GM06990 (cell line): ENCODE results near the gene NFATC2.

Experiments used
- DNase-seq: peaks from one replicate; pipeline ENCODE4 v3.0.0-alpha.2; 2011; ENCODE audit not compliant: insufficient read length; ENCODE audit errors: extremely low read depth
- H3K27me3 ChIP-seq: replicated peaks from 2 replicates; pipeline ENCODE4 v1.6.0; 2011; ENCODE audit warnings: low read length; ENCODE audit not compliant: control insufficient read depth, insufficient read depth
- H3K36me3 ChIP-seq: 2 replicates; pipeline ENCODE4 v1.5.1; 2011; ENCODE audit warnings: low read length; ENCODE audit not compliant: control insufficient read depth, insufficient read depth
- H3K4me3 ChIP-seq: replicated peaks from 2 replicates; pipeline ENCODE4 v1.5.1; 2011; ENCODE audit warnings: low read depth, mild to moderate bottlenecking, control low read depth, low read length
- CTCF ChIP-seq: IDR thresholded peaks from 2 replicates; pipeline ENCODE4 v1.5.1; 2011; ENCODE audit warnings: low read length, control low read depth, mild to moderate bottlenecking, inconsistent platforms; ENCODE audit not compliant: insufficient read depth, poor library complexity, severe bottlenecking

The NFATC2 gene

GRCh38 chr20:51354191-51354768 lies 188.2 kb downstream of the NFATC2 start:
- Histone ChIP-seq H3K36me3 (no peaks in the 10 kb centered on the region), H3K4me3 (no peak overlapping the region), H3K27me3 (peaks cover 2% of the 10 kb centered on the region; the same call in 1 of the 2 replicates)
- no peak for TF ChIP-seq CTCF
- no peak for DNase-seq

- no peak for TF ChIP-seq CTCF
- DNase-seq, result no peak
- Histone ChIP-seq H3K36me3 (no peaks in the 10 kb centered on the region), H3K4me3 (no peak overlapping the region), H3K27me3 (peaks cover 2% of the 10 kb centered on the region; the same call in 1 of the 2 replicates)
Measured at GRCh38 chr20:51353491-51353890, 189.0 kb downstream of the NFATC2 start.

GRCh38 chr20:51352791-51353190 lies 189.7 kb downstream of the NFATC2 start:
- no peak for DNase-seq
- H3K27me3 ChIP-seq, result peaks cover 2% of the 10 kb centered on the region; the same call in 1 of the 2 replicates
- no peak overlapping the region for H3K4me3 ChIP-seq
- no peak for TF ChIP-seq CTCF
- no peaks in the 10 kb centered on the region for H3K36me3 ChIP-seq

GRCh38 chr20:51350941-51351631 lies 191.4 kb downstream of the NFATC2 start:
- DNase-seq, result no peak
- no peak for TF ChIP-seq CTCF
- H3K36me3 ChIP-seq, result no peaks in the 10 kb centered on the region
- peaks cover 2% of the 10 kb centered on the region for H3K27me3 ChIP-seq
- no peak overlapping the region for H3K4me3 ChIP-seq

GRCh38 chr20:51348876-51349275 lies 193.6 kb downstream of the NFATC2 start:
- no peak for DNase-seq
- Histone ChIP-seq H3K36me3 (no peaks in the 10 kb centered on the region), H3K4me3 (no peak overlapping the region), H3K27me3 (peaks cover 2% of the 10 kb centered on the region)
- no peak for TF ChIP-seq CTCF
